ENCODE data around the gene C16orf86.
"Not testable (repeated sequence)": the region's sequence is repeated elsewhere in the genome, so short reads cannot be mapped to it uniquely, and the experiment has no call there.

The C16orf86 gene

DNA sequence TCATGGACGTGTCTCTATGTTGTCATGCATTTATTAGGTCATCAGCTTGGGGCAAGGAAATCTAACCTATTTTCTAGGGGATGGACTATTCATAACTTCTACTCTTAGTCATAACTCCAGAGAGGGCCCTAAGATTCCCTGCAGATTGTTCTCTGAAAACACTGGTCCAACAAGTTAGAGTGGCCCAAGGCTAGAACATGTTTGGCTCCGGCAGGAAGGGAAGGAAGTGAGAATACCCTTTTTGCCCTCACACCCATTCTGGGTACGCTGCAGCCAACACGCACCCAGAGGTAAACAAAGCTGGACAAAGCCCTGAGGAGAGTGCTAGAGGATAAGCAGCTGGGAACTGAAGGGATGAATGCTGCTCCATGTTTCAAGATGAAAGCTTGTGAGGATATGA is 9.9 kb downstream of the C16orf86 start:
- Mint-ChIP-seq H3K27me3 (no peaks in the 10 kb centered on the region), H3K4me3 (no peak overlapping the region), H3K27ac (peak overlapping the region in 1 of 2 donors; percentile 60), H3K9me3 (no peaks in the 10 kb centered on the region), H3K36me3 (ENCODE audit: insufficient read depth) (peaks cover 3% of the 10 kb centered on the region), H3K4me1 (ENCODE audit: low read depth in 2 of 2) (peaks cover 0 to 7% of the 10 kb centered on the region in 2 donors)
- no peak for ATAC-seq (replicated peaks)
- DNase-seq, result no peak

- peaks cover 3% of the 10 kb centered on the region for H3K36me3 Mint-ChIP-seq (ENCODE audit: insufficient read depth)
- DNase-seq (no peak), ATAC-seq (replicated peaks) (no peak)
- peak overlapping the region in 1 of 2 donors; percentile 60 for H3K27ac Mint-ChIP-seq
- H3K4me3 Mint-ChIP-seq, result no peak overlapping the region
- no peaks in the 10 kb centered on the region for H3K27me3 Mint-ChIP-seq
- H3K4me1 Mint-ChIP-seq (ENCODE audit: low read depth in 2 of 2), result peaks cover 0 to 7% of the 10 kb centered on the region in 2 donors
- H3K9me3 Mint-ChIP-seq, result no peaks in the 10 kb centered on the region
Measured at GRCh38 chr16:67676939-67677338, 10.3 kb downstream of the C16orf86 start.

DNA sequence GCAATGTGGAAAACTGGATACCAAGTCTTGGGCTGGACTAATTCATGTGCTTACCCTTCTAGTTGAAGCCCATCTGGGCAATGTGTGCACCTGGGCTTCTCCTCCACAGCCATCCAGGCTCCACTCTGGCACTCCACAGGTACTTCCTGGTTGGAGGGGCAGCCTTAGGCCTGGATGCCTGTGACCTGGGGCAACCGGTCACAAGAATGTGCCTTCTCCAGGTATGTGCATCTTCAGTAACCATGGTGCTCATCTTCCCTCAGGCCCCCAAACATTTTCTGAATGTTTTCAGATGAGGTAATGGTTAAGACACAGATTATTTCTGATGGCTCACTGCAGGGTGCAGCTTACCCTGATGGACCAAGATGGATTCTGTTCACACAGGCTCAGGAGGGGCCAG is 11.1 kb downstream of the C16orf86 start:
- H3K27me3 Mint-ChIP-seq, result no peaks in the 10 kb centered on the region
- H3K27ac Mint-ChIP-seq, result no peak overlapping the region
- ATAC-seq (replicated peaks) (no peak), DNase-seq (no peak)
- H3K36me3 Mint-ChIP-seq (ENCODE audit: insufficient read depth), result peaks cover 3% of the 10 kb centered on the region
- no peaks in the 10 kb centered on the region for H3K9me3 Mint-ChIP-seq
- peaks cover 0 to 7% of the 10 kb centered on the region in 2 donors for H3K4me1 Mint-ChIP-seq (ENCODE audit: low read depth in 2 of 2)
- H3K4me3 Mint-ChIP-seq, result no peak overlapping the region

- DNase-seq, result no peak
- H3K4me3 Mint-ChIP-seq, result no peak overlapping the region
- peaks cover 3% of the 10 kb centered on the region for H3K36me3 Mint-ChIP-seq (ENCODE audit: insufficient read depth)
- ATAC-seq (replicated peaks), result no peak
- no peak overlapping the region for H3K27ac Mint-ChIP-seq
- no peaks in the 10 kb centered on the region for H3K9me3 Mint-ChIP-seq
- H3K4me1 Mint-ChIP-seq (ENCODE audit: low read depth in 2 of 2), result peaks cover 0 to 7% of the 10 kb centered on the region in 2 donors
- H3K27me3 Mint-ChIP-seq, result no peaks in the 10 kb centered on the region
Measured at GRCh38 chr16:67678354-67679023, 11.9 kb downstream of the C16orf86 start.

DNA sequence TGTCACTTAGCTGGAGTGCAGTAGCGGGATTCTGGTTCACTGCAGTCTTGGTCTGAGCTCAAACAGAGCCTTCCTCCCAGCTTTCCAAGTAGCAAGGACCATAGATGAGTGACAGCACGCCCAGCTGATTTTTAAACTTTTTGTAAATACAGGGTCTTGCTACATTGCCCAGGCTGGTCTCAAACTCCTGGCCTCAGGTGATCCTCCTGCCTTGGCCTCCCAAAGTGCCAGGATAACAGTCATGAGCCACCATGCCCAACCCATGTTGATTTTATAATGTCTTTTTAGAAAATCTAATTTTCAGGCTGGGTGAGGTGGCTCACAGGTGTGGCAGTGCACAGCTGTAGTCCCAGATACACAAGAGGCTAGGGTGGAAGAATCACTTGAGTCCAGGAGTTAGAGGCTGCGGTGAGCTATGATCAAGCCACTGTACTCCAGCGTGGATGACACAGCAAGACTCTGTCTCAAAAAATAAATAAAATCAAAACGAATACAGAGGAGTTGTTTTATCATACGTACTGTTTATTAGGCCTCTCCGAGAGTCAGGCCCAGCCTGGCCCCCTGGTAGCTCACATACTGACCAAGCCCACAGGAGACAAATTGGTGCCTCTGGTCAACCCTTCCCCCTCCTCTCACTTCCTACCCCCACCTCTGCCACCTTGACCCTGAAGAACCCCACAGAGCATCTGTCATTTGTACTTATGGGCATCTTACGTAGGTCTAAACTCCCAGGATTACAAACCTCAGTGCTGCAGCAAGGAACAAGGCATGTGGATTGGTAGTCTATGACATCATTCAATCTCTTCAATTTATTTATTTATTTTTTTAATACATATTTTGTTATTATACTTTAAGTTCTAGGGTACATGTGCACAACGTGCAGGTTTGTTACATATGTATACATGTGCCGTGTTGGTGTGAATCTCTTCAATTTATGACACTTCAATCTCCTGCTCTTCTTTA is 13.6 kb downstream of the C16orf86 start:
- H3K27ac Mint-ChIP-seq, result peak overlapping the region; percentile 28 to 79
- H3K27me3 Mint-ChIP-seq, result no peaks in the 10 kb centered on the region
- peaks cover 12% of the 10 kb centered on the region for H3K36me3 Mint-ChIP-seq (ENCODE audit: insufficient read depth)
- DNase-seq (no peak), ATAC-seq (replicated peaks) (no peak)
- H3K9me3 Mint-ChIP-seq, result no peaks in the 10 kb centered on the region
- H3K4me1 Mint-ChIP-seq (ENCODE audit: low read depth in 2 of 2), result no peaks in the 10 kb centered on the region
- H3K4me3 Mint-ChIP-seq, result no peak overlapping the region

- Mint-ChIP-seq H3K9me3 (no peaks in the 10 kb centered on the region), H3K4me3 (no peak overlapping the region), H3K27ac (no peak overlapping the region), H3K36me3 (ENCODE audit: insufficient read depth) (peaks cover 13% of the 10 kb centered on the region), H3K4me1 (ENCODE audit: low read depth in 2 of 2) (peaks cover 0 to 7% of the 10 kb centered on the region in 2 donors), H3K27me3 (no peaks in the 10 kb centered on the region)
- no peak for DNase-seq
- ATAC-seq (replicated peaks), result no peak
Measured at GRCh38 chr16:67683767-67684166, 17.2 kb downstream of the C16orf86 start.

DNA sequence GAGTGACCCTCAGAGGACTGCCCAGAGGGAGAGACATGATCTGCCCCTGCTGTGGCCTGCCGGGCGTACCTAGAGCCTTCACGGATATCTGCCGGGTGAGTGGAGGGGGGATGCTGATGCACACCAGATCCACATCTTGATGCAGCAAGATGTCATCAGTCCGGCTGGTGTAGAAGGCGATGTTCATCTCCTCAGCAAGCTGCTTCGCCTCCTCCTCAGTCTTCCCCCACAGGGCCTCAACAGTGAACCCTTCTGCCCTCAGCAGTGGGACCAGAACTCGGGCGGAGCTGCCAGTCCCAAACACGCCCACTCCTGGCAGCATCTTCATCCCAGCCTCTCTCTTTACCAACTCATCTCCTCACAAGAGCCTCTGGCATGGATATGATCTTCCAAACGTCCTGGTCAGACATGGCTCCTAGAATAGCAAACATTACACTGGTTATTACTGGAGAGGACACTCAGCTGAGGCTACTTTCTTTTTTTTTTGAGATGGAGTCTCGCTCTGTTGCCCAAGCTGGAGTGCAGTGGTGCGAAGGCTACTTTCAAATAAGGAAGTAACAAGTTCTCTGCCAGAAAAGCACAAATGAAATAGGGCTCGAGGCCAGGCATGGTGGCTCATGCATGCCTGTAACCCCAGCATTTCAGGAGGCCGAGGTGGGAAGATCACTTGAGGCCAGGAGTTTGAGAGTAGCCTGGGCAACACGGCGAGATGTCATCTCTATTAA is 18.9 kb downstream of the C16orf86 start:
- ATAC-seq (replicated peaks) (no peak), DNase-seq (no peak)
- Mint-ChIP-seq H3K4me1 (ENCODE audit: low read depth in 2 of 2) (peaks cover 0 to 7% of the 10 kb centered on the region in 2 donors), H3K4me3 (peak overlapping the region in 1 of 2 donors; percentile 10), H3K9me3 (no peaks in the 10 kb centered on the region), H3K27me3 (no peaks in the 10 kb centered on the region), H3K36me3 (ENCODE audit: insufficient read depth) (peaks cover 12% of the 10 kb centered on the region), H3K27ac (peak overlapping the region in 1 of 2 donors; percentile 68)

- not testable (repeated sequence) for H3K4me1 Mint-ChIP-seq (ENCODE audit: low read depth in 2 of 2); H3K36me3 Mint-ChIP-seq (ENCODE audit: insufficient read depth)
Measured at GRCh38 chr16:67693517-67694285, 27.1 kb downstream of the C16orf86 start.

GRCh38 chr16:67694611-67695010 is 28.0 kb downstream of the C16orf86 start:
- H3K27me3 Mint-ChIP-seq, result no peaks in the 10 kb centered on the region
- H3K4me3 Mint-ChIP-seq, result no peak overlapping the region
- peaks cover 0 to 3% of the 10 kb centered on the region in 2 donors for H3K4me1 Mint-ChIP-seq (ENCODE audit: low read depth in 2 of 2)
- no peak for DNase-seq
- H3K36me3 Mint-ChIP-seq (ENCODE audit: insufficient read depth), result peaks cover 3% of the 10 kb centered on the region
- no peaks in the 10 kb centered on the region for H3K9me3 Mint-ChIP-seq
- ATAC-seq (replicated peaks), result no peak
- peak overlapping the region; percentile 31 to 81 for H3K27ac Mint-ChIP-seq

More at GRCh38 chr16:67693517-67694285, 27.1 kb downstream of the C16orf86 start:
- H3K9me3 Mint-ChIP-seq; H3K4me3 Mint-ChIP-seq; DNase-seq; H3K27me3 Mint-ChIP-seq; H3K27ac Mint-ChIP-seq; ATAC-seq (replicated peaks): not testable (repeated sequence)

- Mint-ChIP-seq H3K27me3 (no peaks in the 10 kb centered on the region), H3K4me1 (ENCODE audit: low read depth in 2 of 2) (peaks cover 0 to 3% of the 10 kb centered on the region in 2 donors), H3K9me3 (no peaks in the 10 kb centered on the region), H3K36me3 (ENCODE audit: insufficient read depth) (peaks cover 3% of the 10 kb centered on the region), H3K4me3 (no peak overlapping the region), H3K27ac (no peak overlapping the region)
- ATAC-seq (replicated peaks) (no peak), DNase-seq (no peak)
Measured at GRCh38 chr16:67697422-67698185, 31.0 kb downstream of the C16orf86 start.

DNA sequence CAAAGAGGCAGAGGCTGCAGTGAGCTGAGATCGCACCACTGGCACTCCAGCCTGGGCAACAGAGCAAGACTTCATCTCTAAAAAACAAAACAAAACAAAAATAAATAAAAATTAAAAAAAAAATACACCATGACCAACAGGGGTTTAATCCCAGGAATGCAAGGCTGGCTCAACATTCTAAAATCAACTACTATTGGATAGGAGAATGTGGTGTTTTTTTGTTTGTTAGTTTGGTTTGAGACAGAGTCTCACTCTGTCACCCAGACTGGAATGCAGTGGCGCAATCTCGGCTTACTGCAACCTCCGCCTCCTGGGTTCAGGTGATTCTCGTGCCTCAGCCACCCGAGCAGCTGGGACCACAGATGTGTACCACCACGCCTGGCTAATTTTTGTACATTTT is 32.7 kb downstream of the C16orf86 start:
- Mint-ChIP-seq H3K4me3 (no peak overlapping the region), H3K36me3 (ENCODE audit: insufficient read depth) (no peaks in the 10 kb centered on the region), H3K4me1 (ENCODE audit: low read depth in 2 of 2) (peaks cover 14% of the 10 kb centered on the region in 2 donors), H3K27ac (no peak overlapping the region), H3K27me3 (no peaks in the 10 kb centered on the region), H3K9me3 (no peaks in the 10 kb centered on the region)
- DNase-seq (no peak), ATAC-seq (replicated peaks) (no peak)

DNA sequence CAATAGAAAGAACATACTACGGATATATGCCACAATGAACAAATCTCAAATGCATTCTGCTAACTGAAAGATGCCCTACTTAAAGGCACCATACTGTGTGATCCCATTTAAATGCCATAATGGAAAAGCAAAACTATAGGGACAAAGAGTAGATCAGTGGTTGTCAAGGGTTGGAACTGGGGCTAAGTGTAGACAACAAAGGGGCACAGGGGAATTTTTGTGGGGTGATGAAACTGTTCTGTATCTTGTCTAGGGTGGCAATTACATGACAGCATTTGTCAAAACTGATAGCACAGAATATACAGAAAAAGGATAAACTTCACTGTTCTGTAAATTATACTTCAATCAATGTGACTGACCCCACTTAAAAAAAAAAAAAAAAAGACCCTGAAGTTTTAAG is 34.8 kb downstream of the C16orf86 start:
- Mint-ChIP-seq H3K27me3 (no peaks in the 10 kb centered on the region), H3K4me3 (no peak overlapping the region), H3K9me3 (no peaks in the 10 kb centered on the region), H3K4me1 (ENCODE audit: low read depth in 2 of 2) (peaks cover 17 to 18% of the 10 kb centered on the region in 2 donors), H3K27ac (peak overlapping the region in 1 of 2 donors; percentile 8), H3K36me3 (ENCODE audit: insufficient read depth) (no peaks in the 10 kb centered on the region)
- DNase-seq, result no peak
- ATAC-seq (replicated peaks), result no peak
